Ishikawa (cell line): ENCODE results near the gene CFI.

Source experiments
- EP300 ChIP-seq: IDR thresholded peaks from 2 replicates; pipeline ENCODE4 v1.6.1; 2012; ENCODE audit warnings: borderline replicate concordance
- REST ChIP-seq: IDR thresholded peaks from 2 replicates; pipeline ENCODE4 v1.6.1; 2012; ENCODE audit warnings: low read depth, mild to moderate bottlenecking
- TAF1 ChIP-seq: IDR thresholded peaks from 2 replicates; pipeline ENCODE4 v1.6.1; 2012; ENCODE audit warnings: low read depth, mild to moderate bottlenecking

DNA sequence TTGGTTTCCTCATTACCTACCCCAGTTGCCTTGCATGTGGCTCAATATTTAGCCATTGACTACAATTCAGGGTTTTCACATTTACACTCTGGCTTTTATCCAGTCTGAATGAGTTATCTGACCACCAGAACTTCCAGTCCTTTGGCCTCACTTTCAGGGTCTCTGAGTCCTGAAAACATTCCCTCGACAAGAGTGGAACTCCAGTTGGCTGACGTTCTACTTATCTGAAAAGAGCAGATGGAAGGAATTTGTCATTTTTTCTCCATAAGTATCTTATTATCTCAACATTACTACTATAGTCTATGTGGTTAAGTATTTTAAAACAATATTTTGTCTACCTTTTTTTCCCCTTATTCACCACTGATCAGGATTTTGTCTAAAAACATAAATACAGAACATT lies 93.4 kb downstream of the CFI start:
- no peak for TF ChIP-seq EP300
- TF ChIP-seq REST = no peak
- TF ChIP-seq TAF1 = no peak
